ENCODE results near the gene TMEM178B.

TMEM178B gene

DNA sequence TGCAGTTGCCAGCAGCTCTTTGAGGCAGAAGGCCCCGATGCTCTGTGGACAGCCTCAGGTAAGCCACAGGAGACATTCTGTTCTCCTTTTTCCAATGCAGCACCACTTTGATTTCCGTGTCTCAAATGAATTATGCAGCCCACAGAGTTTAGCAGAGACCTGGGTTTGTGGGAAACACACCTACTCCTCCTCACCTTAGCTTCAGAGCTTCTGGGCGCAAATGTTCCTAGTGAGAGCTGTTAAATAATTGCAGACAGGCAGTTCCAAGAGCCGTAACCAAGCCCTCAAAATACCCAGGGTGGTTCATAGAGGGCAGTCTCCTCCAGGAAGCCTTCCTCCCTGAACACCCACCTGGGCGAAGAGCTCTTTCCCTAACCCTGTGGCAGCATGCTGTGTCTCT lies 408.1 kb downstream of the TMEM178B start:
- no peak for DNase-seq

DNA sequence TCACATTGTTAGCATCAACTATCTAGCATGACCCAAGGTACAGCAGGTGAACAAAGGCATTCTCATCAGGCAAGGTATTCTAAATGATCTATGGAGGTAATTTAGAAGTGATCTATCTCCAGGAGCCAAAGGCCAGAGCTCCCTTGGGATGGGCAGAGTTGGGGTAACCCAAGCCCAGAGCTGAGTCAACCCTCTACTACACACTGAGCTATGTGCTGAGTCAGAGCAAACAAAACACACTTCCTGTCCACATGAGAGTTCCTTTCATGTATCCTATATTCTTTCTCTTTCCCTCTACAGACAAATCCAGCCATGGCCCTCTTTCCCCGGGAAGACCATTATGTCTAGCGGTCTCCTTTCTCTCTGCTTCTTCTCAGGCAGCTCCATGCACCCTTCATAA lies 409.2 kb downstream of the TMEM178B start:
- DNase-seq: no peak

GRCh38 chr7:141484907-141485306 lies 411.0 kb downstream of the TMEM178B start:
- DNase-seq: no peak

DNA sequence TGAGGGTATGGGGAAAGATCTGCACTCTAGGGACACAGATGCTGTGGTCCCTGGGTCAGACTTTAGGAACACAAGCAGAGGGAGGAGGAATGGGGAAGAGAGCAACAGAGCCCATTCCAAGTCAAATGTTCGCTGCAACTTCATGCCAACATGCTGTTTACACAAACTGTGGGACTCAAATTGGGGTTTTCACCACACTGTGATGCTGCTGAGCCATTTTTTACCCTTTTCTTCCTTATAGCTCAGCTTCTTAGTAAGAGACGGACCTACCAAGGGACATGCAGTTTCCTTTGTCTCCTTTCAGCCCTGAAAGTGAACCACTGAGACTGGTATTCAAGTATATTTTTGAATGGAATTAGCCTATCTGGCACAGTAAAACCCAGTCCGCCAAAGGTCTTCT lies 413.1 kb downstream of the TMEM178B start:
- no peak for DNase-seq

GRCh38 chr7:141490474-141490873 lies 416.6 kb downstream of the TMEM178B start:
- DNase-seq: no peak

DNA sequence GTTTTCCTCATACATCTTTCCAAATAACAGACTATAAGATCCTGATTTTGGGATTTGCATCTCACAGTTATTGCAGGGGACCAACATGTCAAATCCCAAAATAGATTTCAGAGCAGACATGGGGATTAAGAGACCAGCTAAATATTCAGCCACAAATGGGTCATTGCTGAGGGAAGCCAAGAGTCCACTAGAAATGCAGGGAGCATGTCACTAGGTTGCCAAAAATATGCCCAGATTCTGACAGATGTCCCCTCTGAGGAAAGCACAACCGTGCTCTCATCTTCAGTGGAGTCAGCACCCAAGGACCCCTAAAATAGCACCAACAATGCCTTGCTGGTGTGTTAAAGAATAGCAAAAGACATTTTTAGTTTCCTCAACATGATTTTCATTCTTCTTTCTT lies 421.2 kb downstream of the TMEM178B start:
- no peak for DNase-seq

- DNase-seq: no peak
These were observed 423.5 kb downstream of the TMEM178B start for GRCh38 chr7:141497391-141497790.

DNA sequence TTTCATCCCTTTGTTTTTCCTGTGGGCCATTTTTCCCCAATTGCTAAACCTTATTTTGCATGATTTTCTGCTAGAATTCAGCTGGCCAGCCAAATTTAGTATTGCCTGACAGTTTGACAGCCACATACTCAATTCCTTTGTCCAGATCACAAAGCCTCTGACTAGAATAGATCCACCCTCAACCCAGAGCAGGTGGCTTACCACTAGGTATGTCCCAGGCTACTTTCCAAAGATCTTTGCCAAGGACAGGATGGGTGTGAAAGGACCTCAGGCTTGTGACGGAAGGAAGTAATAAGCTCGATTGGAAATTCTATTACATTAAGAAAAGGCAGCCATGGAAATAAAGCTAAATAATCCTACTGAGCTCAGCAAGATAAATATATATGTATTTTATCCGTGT lies 426.7 kb downstream of the TMEM178B start:
- DNase-seq: no peak

DNA sequence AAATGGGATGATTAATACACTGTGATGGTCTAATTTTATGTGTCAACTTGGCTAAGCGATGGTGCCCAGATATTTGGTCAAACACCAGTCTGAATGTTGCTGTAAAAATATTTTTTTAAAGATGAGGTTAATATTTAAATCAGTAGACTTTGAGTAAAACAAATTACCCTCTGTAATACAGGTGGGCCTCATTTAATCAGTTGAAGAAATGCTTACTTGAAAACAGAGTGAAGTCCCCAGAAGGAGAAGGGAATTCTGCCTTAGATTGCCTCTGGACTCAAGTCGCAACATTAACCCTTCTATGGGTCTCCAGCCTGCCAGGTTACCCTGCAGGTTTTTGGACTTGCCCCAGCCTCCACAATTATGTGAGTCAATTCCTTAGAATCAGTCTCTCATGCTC lies 427.6 kb downstream of the TMEM178B start:
- no peak for DNase-seq

DNA sequence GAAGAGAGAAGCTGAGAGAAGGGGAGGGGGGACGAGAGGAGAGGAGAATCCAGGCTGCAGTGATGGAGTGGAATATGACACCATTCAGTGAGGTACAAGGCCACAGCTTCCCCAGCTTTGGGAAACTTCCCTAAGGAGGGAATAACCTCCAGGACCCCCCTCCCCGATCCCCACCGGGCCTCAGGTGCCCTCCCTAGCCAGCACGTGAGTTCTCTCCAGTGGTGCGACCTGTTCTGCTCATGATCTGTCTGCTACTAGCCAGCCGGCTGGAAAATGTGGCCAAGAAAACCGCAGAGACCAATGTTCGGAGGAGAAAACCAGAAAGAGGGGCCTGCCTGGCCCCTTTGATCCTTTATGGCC lies 437.4 kb downstream of the TMEM178B start:
- no peak for DNase-seq

DNA sequence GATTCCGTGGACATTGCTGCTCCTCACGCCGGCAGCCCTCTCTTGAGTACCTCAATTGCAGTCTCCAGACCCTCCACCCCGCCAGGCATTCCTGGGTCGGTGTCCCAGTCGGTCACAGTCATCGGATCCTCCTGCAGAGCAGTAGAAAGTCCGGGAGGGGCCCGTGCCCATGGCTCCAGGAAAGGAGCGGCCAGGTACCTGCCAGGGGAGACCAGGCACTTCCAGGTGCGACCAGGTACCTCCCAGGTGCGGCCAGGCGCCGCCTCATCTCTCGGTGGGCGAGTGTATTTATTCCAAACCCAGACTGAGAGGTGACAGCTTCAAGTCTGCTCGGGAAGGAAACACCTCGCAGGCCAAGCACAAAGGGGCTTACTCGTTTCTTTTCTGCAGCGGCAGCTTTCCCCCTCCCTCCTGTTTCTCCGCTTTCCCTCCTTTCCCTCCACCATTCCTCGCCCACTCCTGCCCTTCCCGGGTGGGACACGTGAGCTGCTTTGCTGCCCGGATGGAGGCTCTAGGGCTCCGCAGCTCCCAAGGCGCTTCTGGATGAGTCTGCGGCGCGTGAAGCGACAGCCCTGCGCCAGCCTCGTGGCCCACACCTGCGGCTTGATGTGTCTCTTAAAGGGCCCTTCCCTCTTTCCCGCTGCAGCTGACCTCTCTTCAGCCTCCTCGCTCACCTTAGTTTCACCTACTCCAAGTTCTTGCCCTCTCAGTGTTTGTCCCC lies 438.0 kb downstream of the TMEM178B start:
- no peak for DNase-seq

DNA sequence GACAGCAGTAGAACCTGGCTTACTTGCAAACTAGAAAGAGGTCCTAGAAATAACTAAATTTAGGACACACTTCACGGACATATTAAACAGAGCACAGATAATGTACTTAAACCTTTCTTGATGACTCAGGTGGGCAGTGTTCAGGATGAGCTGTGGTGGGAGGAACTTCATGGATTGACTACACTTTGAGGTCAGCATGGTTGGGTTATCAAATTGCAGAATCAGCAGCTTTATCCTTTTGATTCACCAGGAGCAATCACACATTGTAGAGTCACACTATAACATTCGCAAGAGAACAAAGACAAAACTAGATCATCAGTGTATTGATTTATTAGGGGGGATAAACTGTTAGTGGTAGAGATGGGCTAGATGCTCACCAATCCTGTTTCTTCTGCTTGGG lies 438.7 kb downstream of the TMEM178B start:
- no peak for DNase-seq

GRCh38 chr7:141513720-141514119 lies 439.9 kb downstream of the TMEM178B start:
- no peak for DNase-seq

DNA sequence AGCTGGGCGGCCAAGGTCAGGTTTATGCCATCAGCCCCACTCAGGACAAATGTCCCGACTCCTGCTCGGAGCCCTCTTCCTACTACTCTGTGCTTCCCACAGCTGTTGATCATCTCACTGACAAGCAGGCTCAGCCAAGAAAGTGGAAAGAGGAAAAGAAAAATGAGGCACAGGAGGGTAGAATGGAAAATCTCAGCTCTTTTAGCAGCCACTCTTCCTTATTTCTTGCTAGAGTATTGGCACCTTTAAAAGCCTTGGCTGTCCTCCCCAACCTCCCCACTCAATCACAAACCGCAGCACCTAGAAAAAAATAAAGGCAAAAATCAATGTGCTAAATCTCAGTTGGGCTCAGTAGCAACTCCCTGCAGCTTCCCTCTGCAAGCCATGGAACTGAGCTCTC lies 442.1 kb downstream of the TMEM178B start:
- no peak for DNase-seq

DNA sequence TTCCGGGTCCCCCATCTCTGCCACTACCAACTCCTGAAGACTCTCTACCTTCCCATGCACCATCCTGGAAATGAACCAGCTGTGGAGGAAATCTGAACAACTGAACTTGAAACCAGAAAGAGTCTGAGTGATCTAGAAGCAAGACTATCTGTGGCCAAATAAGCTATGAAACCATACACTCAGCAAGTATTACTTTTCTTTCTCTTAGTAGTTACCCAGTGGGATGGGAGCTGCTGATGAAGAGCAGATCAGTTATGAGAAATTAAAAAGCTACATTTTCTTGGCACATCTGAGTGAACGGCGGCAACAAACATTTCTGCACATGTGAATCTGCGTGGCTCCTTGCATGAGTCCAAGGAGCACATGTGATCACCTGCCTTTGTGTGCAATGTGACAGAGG lies 445.8 kb downstream of the TMEM178B start:
- DNase-seq: no peak

DNA sequence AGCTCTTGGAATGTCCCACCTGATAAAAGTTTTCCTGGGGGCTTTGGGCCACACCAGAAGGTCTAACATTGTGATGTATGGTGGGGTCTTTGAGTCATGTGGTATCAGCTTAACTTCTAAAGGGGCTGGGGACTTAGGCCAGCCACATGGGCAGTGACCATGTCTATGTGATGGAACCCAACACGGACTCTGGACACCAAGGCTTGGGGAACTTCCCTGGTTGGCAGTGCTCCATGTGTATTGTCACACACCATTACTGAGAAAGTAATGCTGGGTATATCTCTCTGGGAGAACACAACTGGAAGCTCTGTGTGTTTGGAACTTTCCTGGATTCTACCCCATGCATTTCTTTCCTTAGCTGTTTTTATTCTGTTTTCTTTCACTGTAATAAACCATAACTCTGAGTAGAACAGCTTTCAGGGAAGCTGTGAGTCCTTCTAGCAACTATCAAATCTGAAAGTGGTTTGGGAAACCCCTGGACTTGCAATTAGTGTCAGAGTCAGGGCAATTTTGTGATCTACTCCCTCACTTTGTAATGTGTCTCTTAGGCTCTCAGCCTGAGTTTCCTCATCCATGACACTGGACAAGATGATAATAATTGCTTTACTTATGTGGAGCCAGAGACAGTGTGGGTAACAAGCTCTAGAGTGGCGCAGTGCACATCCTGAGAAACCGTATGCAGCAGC lies 448.9 kb downstream of the TMEM178B start:
- no peak for DNase-seq

DNA sequence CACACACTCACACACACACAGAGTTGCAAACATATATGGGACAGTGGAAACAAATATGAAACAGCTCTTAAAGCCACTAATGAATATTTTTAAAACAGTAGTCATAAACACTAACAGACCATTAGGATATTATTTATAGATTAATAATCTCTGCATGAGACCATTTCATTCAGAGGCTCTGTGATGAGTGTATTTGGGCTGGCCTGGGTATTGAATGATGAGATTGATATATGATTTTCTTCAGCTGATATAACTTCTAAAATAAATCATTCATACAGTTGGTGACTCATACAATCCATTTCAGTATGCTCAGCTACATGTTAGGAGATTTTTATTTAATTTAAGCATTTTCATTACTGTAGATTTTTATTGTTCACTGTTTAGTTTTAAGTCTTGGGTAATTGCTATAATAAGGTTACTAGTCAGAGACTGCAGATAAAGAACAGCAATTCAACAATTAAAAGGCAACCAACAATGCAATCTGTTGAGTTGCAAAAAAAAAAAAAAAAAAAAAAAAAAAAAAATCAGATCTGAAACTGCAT lies 452.2 kb downstream of the TMEM178B start:
- DNase-seq: no peak

DNA sequence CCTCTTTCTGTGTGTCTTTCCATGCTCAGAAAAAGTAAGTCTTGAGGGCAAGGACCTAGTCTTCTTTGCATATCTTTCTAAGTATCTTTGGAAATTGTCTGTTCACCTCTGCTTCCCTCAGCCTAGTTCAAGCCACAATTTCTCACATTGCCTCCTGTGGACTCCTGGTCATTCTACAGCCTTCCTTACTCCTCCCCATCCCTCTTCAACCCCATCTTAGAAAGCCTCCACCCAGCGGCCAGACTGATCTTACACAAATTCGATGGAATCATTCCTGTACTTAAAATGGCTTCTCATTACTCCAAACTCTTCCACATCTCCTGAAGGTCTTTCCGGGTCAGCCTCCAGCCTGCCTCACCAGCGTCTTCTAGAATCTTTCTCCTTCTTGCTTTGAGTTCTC lies 453.2 kb downstream of the TMEM178B start:
- no peak for DNase-seq

- no peak for DNase-seq
These were observed 454.5 kb downstream of the TMEM178B start for GRCh38 chr7:141528399-141528798.

All from fibroblast of upper back skin (primary cell).